ENCODE data around the gene OLA1.

DNA sequence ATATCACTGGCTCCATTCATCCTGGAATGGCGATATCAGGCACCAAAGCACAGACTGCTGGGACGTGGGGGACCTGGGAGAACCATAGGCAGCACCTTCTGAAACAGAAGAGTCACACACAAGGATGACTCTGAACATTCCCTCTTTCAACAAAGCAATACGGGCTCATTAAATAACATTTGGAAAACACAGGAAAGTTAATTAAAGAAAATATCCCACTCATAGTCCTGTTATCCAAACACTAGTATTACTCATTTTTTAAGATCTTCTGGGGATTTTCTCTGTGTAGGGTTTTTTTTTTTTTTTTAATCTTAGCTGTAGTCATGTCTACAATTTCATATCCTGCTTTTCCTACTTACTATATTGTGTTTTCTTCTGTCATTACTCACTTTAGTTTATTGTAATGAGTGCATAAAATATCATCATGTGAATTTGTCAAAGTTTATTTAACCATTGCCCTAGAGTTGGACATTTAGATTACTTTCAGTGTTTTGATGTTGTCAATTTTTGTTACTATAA is 213.2 kb downstream of the OLA1 start:
- TF ChIP-seq CTCF (IDR thresholded peaks at IDR 0.05; ENCODE audit: insufficient read depth, low read length, poor library complexity, severe bottlenecking) (no peak), EZH2phosphoT487 (conservative IDR thresholded peaks at IDR 0.05; ENCODE audit: low read length) (no peak)
